ENCODE data around the gene GCFC2. TPM values are rescaled to one million over a fixed set of nuclear protein-coding genes. Genes with fewer than 3 reads are reported as not detected.

GCFC2 gene
- total RNA-seq, 6 experiments from 2014 or later: 9.8 to 16.0 (median 13.0) TPM

- Mint-ChIP-seq H3K27me3 (ENCODE audit: insufficient read depth) (no peaks in the 10 kb centered on the region; the same call in 1 of the 2 replicates), H3K27ac (no peak overlapping the region), H3K36me3 (ENCODE audit: low read depth) (peaks cover 15% of the 10 kb centered on the region), H3K9me3 (no peaks in the 10 kb centered on the region), H3K4me1 (ENCODE audit: low read depth) (peaks cover 5% of the 10 kb centered on the region; the same call in 1 of the 2 replicates), H3K4me3 (no peak overlapping the region)
- TF ChIP-seq CTCF (IDR thresholded peaks at IDR 0.05): no peak
- no peak for DNase-seq
These were observed 43.8 kb downstream of the GCFC2 start for GRCh38 chr2:75666911-75667310.

GRCh38 chr2:75657798-75658197 lies 52.9 kb downstream of the GCFC2 start:
- peaks cover 67% of the 10 kb centered on the region for H3K36me3 Mint-ChIP-seq (ENCODE audit: low read depth)
- no peak overlapping the region for H3K4me3 Mint-ChIP-seq
- peaks cover 10% of the 10 kb centered on the region for H3K4me1 Mint-ChIP-seq (ENCODE audit: low read depth)
- H3K9me3 Mint-ChIP-seq: no peaks in the 10 kb centered on the region
- no peaks in the 10 kb centered on the region for H3K27me3 Mint-ChIP-seq (ENCODE audit: insufficient read depth)
- H3K27ac Mint-ChIP-seq: no peak overlapping the region
- DNase-seq: no peak
- TF ChIP-seq CTCF (IDR thresholded peaks at IDR 0.05): no peak

GRCh38 chr2:75656563-75656962 lies 54.2 kb downstream of the GCFC2 start:
- Mint-ChIP-seq H3K27me3 (ENCODE audit: insufficient read depth) (no peaks in the 10 kb centered on the region), H3K9me3 (no peaks in the 10 kb centered on the region), H3K27ac (no peak overlapping the region), H3K4me3 (no peak overlapping the region), H3K36me3 (ENCODE audit: low read depth) (peaks cover 67% of the 10 kb centered on the region), H3K4me1 (ENCODE audit: low read depth) (peaks cover 10% of the 10 kb centered on the region)
- no peak for TF ChIP-seq CTCF (IDR thresholded peaks at IDR 0.05)
- no peak for DNase-seq

- H3K4me1 Mint-ChIP-seq (ENCODE audit: low read depth): peaks cover 10% of the 10 kb centered on the region
- no peak for TF ChIP-seq CTCF (IDR thresholded peaks at IDR 0.05)
These were observed 54.9 kb downstream of the GCFC2 start for GRCh38 chr2:75655861-75656260.

GRCh38 chr2:75654012-75654411 lies 56.7 kb downstream of the GCFC2 start:
- Mint-ChIP-seq H3K27me3 (ENCODE audit: insufficient read depth) (no peaks in the 10 kb centered on the region), H3K4me3 (no peak overlapping the region), H3K4me1 (ENCODE audit: low read depth) (no peaks in the 10 kb centered on the region), H3K36me3 (ENCODE audit: low read depth) (peaks cover 69% of the 10 kb centered on the region), H3K9me3 (no peaks in the 10 kb centered on the region), H3K27ac (no peak overlapping the region)
- TF ChIP-seq CTCF (IDR thresholded peaks at IDR 0.05): no peak
- no peak for DNase-seq

More at GRCh38 chr2:75655861-75656260, 54.9 kb downstream of the GCFC2 start:
- H3K36me3 Mint-ChIP-seq (ENCODE audit: low read depth): peaks cover 66% of the 10 kb centered on the region
- DNase-seq: no peak
- no peak overlapping the region for H3K4me3 Mint-ChIP-seq
- no peaks in the 10 kb centered on the region for H3K27me3 Mint-ChIP-seq (ENCODE audit: insufficient read depth)
- no peak overlapping the region for H3K27ac Mint-ChIP-seq
- no peaks in the 10 kb centered on the region for H3K9me3 Mint-ChIP-seq

GRCh38 chr2:75647771-75648170 lies 62.9 kb downstream of the GCFC2 start:
- no peaks in the 10 kb centered on the region for H3K9me3 Mint-ChIP-seq
- no peak; the same call in 1 of the 2 replicates for TF ChIP-seq CTCF (IDR thresholded peaks at IDR 0.05)
- H3K4me3 Mint-ChIP-seq: peak overlapping the region; percentile 94
- peaks cover 23% of the 10 kb centered on the region for H3K4me1 Mint-ChIP-seq (ENCODE audit: low read depth)
- H3K36me3 Mint-ChIP-seq (ENCODE audit: low read depth): peaks cover 23% of the 10 kb centered on the region
- no peak for DNase-seq
- H3K27me3 Mint-ChIP-seq (ENCODE audit: insufficient read depth): peaks cover 1% of the 10 kb centered on the region; the same call in 1 of the 2 replicates
- no peak overlapping the region for H3K27ac Mint-ChIP-seq

All from HFFc6 (cell line).